Trophoblast cell (in vitro differentiated cells and primary cell): ENCODE measurements around the gene ULK1.

Experiments
- DNase-seq, 2 donors: peaks; one replicate each; pipeline ENCODE4 v3.0.0-alpha.2; 2016
- H2AFZ ChIP-seq: 2 replicates; pipeline ENCODE4 v1.6.1; 2013; ENCODE audit warnings: low read length, moderate library complexity, mild to moderate bottlenecking; ENCODE audit not compliant: insufficient read depth, poor library complexity
- H2AK5ac ChIP-seq: 2 replicates; pipeline ENCODE4 v1.6.1; 2013; ENCODE audit warnings: mild to moderate bottlenecking, low read length
- H2BK120ac ChIP-seq: 2 replicates; pipeline ENCODE4 v1.6.1; 2013; ENCODE audit warnings: low read length, mild to moderate bottlenecking, moderate library complexity; ENCODE audit not compliant: insufficient read depth, poor library complexity
- H2BK12ac ChIP-seq: 2 replicates; pipeline ENCODE4 v1.6.1; 2013; ENCODE audit warnings: mild to moderate bottlenecking, low read length, moderate library complexity
- H2BK5ac ChIP-seq: 2 replicates; pipeline ENCODE4 v1.6.1; 2013; ENCODE audit warnings: low read length, low read depth, moderate library complexity, mild to moderate bottlenecking; ENCODE audit not compliant: poor library complexity
- H3K14ac ChIP-seq: 2 replicates; pipeline ENCODE4 v1.6.1; 2013; ENCODE audit warnings: mild to moderate bottlenecking, low read length
- H3K18ac ChIP-seq: 2 replicates; pipeline ENCODE4 v1.6.1; 2013; ENCODE audit warnings: mild to moderate bottlenecking, low read length
- H3K23ac ChIP-seq: 2 replicates; pipeline ENCODE4 v1.6.1; 2013; ENCODE audit warnings: low read length
- H3K27ac ChIP-seq: 2 replicates; pipeline ENCODE4 v1.5.1; 2013; ENCODE audit warnings: low read depth, mild to moderate bottlenecking, inconsistent platforms, low read length, moderate library complexity
- H3K27me3 ChIP-seq: 2 replicates; pipeline ENCODE4 v1.6.1; 2013; ENCODE audit warnings: inconsistent platforms, mild to moderate bottlenecking, low read length, moderate library complexity; ENCODE audit not compliant: insufficient read depth
- H3K36me3 ChIP-seq, 2 experiments: 1 replicate in 1 of 2; 2 replicates in 1 of 2; pipeline ENCODE4 v1.6.1; 2013; ENCODE audit warnings: low read length in 2 of 2, mild to moderate bottlenecking in 2 of 2, moderate library complexity in 1 of 2; ENCODE audit not compliant: insufficient read depth in 2 of 2, control insufficient read depth in 1 of 2
- H3K4ac ChIP-seq: 2 replicates; pipeline ENCODE4 v1.6.1; 2013; ENCODE audit warnings: low read depth, mild to moderate bottlenecking, low read length, moderate library complexity
- H3K4me1 ChIP-seq, 2 experiments: 1 replicate in 1 of 2; 2 replicates in 1 of 2; pipeline ENCODE4 v1.6.1; 2013; ENCODE audit warnings: low read length in 2 of 2, mild to moderate bottlenecking in 2 of 2, moderate library complexity in 1 of 2; ENCODE audit not compliant: insufficient read depth in 2 of 2, control insufficient read depth in 1 of 2
- H3K4me2 ChIP-seq: 2 replicates; pipeline ENCODE4 v1.6.1; 2013; ENCODE audit warnings: inconsistent platforms, mild to moderate bottlenecking, low read length, moderate library complexity
- H3K4me3 ChIP-seq: 2 replicates; pipeline ENCODE4 v1.5.1; 2013; ENCODE audit warnings: mild to moderate bottlenecking, low read depth, low read length, inconsistent platforms
- H3K79me1 ChIP-seq: one replicate; pipeline ENCODE4 v1.6.1; 2013; ENCODE audit warnings: low read length
- H3K79me2 ChIP-seq: 2 replicates; pipeline ENCODE4 v1.6.1; 2013; ENCODE audit warnings: low read length, mild to moderate bottlenecking; ENCODE audit not compliant: control insufficient read depth, insufficient read depth, poor library complexity
- H3K9ac ChIP-seq: 2 replicates; pipeline ENCODE4 v1.6.1; 2013; ENCODE audit warnings: mild to moderate bottlenecking, low read length
- H3K9me3 ChIP-seq: 2 replicates; pipeline ENCODE4 v1.6.1; 2013; ENCODE audit warnings: low read depth, mild to moderate bottlenecking, control low read depth, inconsistent platforms, low read length; ENCODE audit not compliant: insufficient read depth
- H4K12ac ChIP-seq: 2 replicates; pipeline ENCODE4 v1.6.1; 2013; ENCODE audit warnings: low read depth, mild to moderate bottlenecking, low read length, moderate library complexity
- H4K8ac ChIP-seq: 2 replicates; pipeline ENCODE4 v1.6.1; 2013; ENCODE audit warnings: low read depth, mild to moderate bottlenecking, low read length, moderate library complexity
- H4K91ac ChIP-seq: one replicate; pipeline ENCODE4 v1.6.1; 2013; ENCODE audit warnings: low read depth, mild to moderate bottlenecking, low read length, moderate library complexity
- WGBS: extraction: QIAGEN DNeasy Blood & Tissue Kit; methylation state at CpG from one replicate; pipeline ENCODE4 v1.1.7; 2013; ENCODE audit warnings: missing lambda C conversion rate; ENCODE audit not compliant: insufficient read length, insufficient coverage; ENCODE audit errors: extremely low coverage; 5-methylcytosine and 5-hydroxymethylcytosine counted together

The ULK1 gene

DNA sequence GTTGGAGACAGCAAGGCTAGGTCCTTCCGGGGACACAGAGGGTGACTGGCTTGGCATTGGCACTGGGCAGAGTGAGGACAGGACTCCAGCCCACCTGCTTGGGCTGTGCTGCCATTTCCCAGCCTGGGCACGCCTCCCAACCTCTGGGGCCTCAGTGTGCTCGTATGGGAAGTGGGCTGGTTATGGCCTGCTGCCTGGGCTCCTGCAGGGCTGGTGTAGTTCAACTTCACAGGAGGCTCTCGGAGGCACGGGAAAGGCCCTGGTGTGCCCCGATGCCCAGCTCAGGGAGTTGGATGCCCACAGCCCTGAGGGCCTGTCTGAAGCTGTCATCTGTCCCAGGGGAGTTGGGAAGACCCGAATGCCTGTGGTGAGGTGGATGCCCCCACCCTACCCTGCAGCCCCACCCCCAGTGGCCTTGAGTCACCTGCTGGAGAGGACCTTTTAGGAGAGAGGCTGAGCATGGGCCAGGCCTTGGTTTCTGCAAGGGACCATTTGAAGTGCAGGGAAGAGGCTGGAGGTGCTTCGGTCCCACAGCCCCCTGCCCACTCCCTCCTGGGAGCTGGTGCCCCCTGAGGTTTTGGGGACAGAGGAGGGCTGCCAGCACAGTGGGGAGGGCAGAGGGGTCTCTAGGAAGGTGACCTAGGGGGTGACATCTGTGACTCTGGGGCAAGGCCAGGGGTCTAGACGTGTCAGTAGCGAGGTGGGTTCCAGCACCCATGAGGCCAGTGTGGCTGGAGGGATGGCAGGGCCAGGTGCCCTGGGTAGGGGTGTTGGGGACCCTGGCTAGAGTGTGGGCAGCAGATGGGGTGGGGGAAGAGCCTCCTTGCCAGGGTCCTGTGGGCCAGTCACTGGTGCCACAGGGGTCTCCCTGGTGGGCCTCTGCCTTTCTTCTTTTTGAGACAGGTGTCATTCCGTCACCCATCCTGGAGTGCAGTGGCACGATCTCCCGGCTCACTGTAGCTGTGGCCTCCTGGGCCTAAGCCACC lies 9.1 kb downstream of the ULK1 start:
- Histone ChIP-seq H3K14ac (no peak overlapping the region), H2BK12ac (no peak overlapping the region), H2BK120ac (no peak overlapping the region), H2AK5ac (no peak overlapping the region), H4K8ac (no peak overlapping the region), H3K36me3 (peaks cover 49 to 54% of the 10 kb centered on the region in 2 experiments), H3K4ac (peak overlapping the region; percentile 11), H3K4me1 (peaks cover 5 to 6% of the 10 kb centered on the region in 2 experiments), H3K79me2 (peaks cover 13% of the 10 kb centered on the region), H3K79me1 (peaks cover 2% of the 10 kb centered on the region), H3K23ac (no peak overlapping the region), H3K18ac (peak overlapping the region; percentile 38), H4K12ac (no peak overlapping the region), H2AFZ (no peak overlapping the region), H3K27ac (no peak overlapping the region), H3K4me2 (no peak overlapping the region), H3K9me3 (no peaks in the 10 kb centered on the region), H2BK5ac (no peak overlapping the region), H3K27me3 (no peaks in the 10 kb centered on the region), H3K9ac (no peak overlapping the region), H4K91ac (no peak overlapping the region), H3K4me3 (no peak overlapping the region)
- no CpG with 5 or more reads among the region's 13 CpGs for WGBS
- no peak for DNase-seq

DNA sequence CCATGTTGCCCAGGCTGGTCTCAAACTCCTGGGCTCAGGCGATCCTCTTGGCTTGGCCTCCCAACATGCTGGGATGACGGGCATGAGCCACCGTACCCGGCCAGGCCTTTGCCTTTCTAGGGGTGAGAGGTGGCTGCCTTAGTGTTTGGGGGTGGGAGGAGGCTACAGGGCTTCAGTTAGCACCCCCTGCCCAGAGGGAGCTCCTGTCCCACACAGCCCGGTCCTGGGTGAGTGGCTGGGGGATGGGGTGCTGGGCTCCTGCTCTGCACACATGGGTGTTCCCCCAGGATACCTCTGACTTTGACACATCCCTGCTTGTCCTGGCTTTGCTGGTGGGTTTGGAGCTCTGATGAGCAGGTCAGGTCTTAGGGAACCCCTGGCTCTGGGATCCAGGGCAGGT lies 9.9 kb downstream of the ULK1 start:
- Histone ChIP-seq H3K27ac (no peak overlapping the region), H4K91ac (no peak overlapping the region), H3K4me1 (peaks cover 5 to 6% of the 10 kb centered on the region in 2 experiments), H2AFZ (no peak overlapping the region), H2BK5ac (no peak overlapping the region), H2AK5ac (no peak overlapping the region), H3K4me3 (no peak overlapping the region), H3K9ac (no peak overlapping the region), H3K23ac (no peak overlapping the region), H3K27me3 (no peaks in the 10 kb centered on the region), H3K36me3 (peaks cover 57 to 61% of the 10 kb centered on the region in 2 experiments), H2BK120ac (no peak overlapping the region), H3K9me3 (no peaks in the 10 kb centered on the region), H3K4me2 (no peak overlapping the region), H2BK12ac (no peak overlapping the region), H4K12ac (no peak overlapping the region), H3K14ac (no peak overlapping the region), H4K8ac (no peak overlapping the region), H3K79me1 (peaks cover 2% of the 10 kb centered on the region), H3K79me2 (peaks cover 13% of the 10 kb centered on the region), H3K4ac (peak overlapping the region; percentile 6), H3K18ac (no peak overlapping the region)
- no CpG with 5 or more reads among the region's 5 CpGs for WGBS
- no peak for DNase-seq

DNA sequence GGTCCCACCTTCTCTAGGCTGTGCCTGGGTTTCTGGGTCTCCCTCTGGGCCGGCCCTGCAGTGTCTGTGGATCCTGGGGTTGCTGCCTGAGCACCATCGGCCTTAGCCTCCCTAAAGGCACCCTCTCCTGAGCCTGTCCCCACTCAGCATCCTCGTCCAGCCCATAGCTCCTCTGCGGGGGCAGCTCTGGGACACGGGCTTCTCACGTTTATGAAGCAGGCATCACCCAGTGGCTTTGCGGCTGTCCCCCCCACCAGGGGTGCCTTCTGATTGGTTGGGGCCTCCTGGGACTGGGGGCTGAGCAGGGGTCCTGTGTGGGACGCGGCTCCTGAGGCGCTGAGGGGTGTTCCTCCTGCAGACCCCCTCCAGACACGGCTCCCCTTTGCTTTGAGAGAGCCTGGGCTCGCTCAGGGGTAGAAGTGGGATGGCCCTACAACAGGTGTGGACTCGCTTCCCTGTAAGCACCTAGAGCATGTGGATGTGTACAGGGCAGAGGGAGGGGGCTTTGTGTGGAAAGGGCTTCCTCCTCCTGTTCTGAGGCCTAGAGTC lies 10.7 kb downstream of the ULK1 start:
- no peak overlapping the region for H3K9ac ChIP-seq
- peaks cover 11% of the 10 kb centered on the region for H3K79me2 ChIP-seq
- H2BK12ac ChIP-seq, result no peak overlapping the region
- peak overlapping the region; percentile 9 for H3K4ac ChIP-seq
- H3K27me3 ChIP-seq, result no peaks in the 10 kb centered on the region
- H3K4me3 ChIP-seq, result no peak overlapping the region
- peaks cover 5 to 6% of the 10 kb centered on the region in 2 experiments for H3K4me1 ChIP-seq
- DNase-seq, result no peak
- H2AFZ ChIP-seq, result no peak overlapping the region
- H3K4me2 ChIP-seq, result no peak overlapping the region
- no peak overlapping the region for H4K12ac ChIP-seq
- WGBS, result no CpG with 5 or more reads among the region's 13 CpGs
- H3K27ac ChIP-seq, result no peak overlapping the region
- H3K9me3 ChIP-seq, result no peaks in the 10 kb centered on the region
- no peaks in the 10 kb centered on the region for H3K79me1 ChIP-seq
- no peak overlapping the region for H4K91ac ChIP-seq
- no peak overlapping the region for H4K8ac ChIP-seq
- no peak overlapping the region for H2BK120ac ChIP-seq
- no peak overlapping the region for H3K18ac ChIP-seq
- H2AK5ac ChIP-seq, result no peak overlapping the region
- no peak overlapping the region for H3K14ac ChIP-seq
- no peak overlapping the region for H2BK5ac ChIP-seq
- H3K23ac ChIP-seq, result no peak overlapping the region
- H3K36me3 ChIP-seq, result peaks cover 65 to 66% of the 10 kb centered on the region in 2 experiments

DNA sequence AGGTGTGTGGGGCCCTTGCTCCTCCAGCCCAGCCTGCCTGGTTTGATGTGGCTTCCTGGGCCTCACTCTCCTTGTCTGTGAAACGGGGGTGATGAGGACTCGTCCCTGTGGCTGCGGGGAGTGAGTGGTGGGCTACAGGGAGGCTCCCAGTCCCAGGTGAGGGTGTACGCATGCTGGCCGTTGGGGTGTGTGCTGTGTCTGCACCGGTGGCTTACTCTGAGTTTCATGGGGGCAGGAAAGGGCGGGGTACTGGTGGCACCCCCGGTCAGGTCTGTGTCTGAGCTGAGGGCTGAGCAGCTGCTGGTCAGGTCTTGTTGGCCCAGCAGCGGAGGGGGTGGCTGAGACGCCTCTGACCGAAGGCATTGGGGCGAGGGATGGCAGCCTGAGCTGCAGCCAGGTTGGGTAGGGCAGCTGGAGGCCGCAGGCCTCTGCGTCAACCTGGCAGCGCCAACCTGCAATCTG lies 11.2 kb downstream of the ULK1 start:
- peaks cover 11% of the 10 kb centered on the region for H3K79me2 ChIP-seq
- H2AFZ ChIP-seq, result no peak overlapping the region
- no peak overlapping the region for H2BK5ac ChIP-seq
- no peak overlapping the region for H2BK12ac ChIP-seq
- H2AK5ac ChIP-seq, result no peak overlapping the region
- no peak overlapping the region for H2BK120ac ChIP-seq
- H3K23ac ChIP-seq, result no peak overlapping the region
- no CpG with 5 or more reads among the region's 15 CpGs for WGBS
- H3K79me1 ChIP-seq, result no peaks in the 10 kb centered on the region
- no peaks in the 10 kb centered on the region for H3K9me3 ChIP-seq
- no peak overlapping the region for H4K12ac ChIP-seq
- H3K27me3 ChIP-seq, result no peaks in the 10 kb centered on the region
- no peak overlapping the region for H3K4ac ChIP-seq
- no peak for DNase-seq
- H4K8ac ChIP-seq, result no peak overlapping the region
- no peak overlapping the region for H3K4me2 ChIP-seq
- no peak overlapping the region for H3K4me3 ChIP-seq
- no peak overlapping the region for H3K27ac ChIP-seq
- H3K4me1 ChIP-seq, result peaks cover under 1% of the 10 kb centered on the region in 2 experiments
- H3K18ac ChIP-seq, result no peak overlapping the region
- H3K14ac ChIP-seq, result no peak overlapping the region
- no peak overlapping the region for H3K9ac ChIP-seq
- no peak overlapping the region for H4K91ac ChIP-seq
- H3K36me3 ChIP-seq, result peaks cover 68 to 70% of the 10 kb centered on the region in 2 experiments
